MM.1S (cell line): ENCODE measurements around the gene BMP10.

Source experiments
- DNase-seq: peaks from one replicate; pipeline ENCODE4 v3.0.0-alpha.2; 2015
- H2AFZ ChIP-seq: fragments of 300-600 bp; sonication (generic); 2 replicates; pipeline ENCODE4 v1.6.0; 2016; ENCODE audit warnings: antibody characterized with exemption, low read length
- H3F3A ChIP-seq: fragments of 300-600 bp; sonication (generic); 2 replicates; pipeline ENCODE4 v1.6.1; 2016; ENCODE audit warnings: mild to moderate bottlenecking, antibody characterized with exemption, low read length, moderate library complexity, mixed read lengths; ENCODE audit not compliant: insufficient read depth
- H3K27ac ChIP-seq: fragments of 300-600 bp; sonication (generic); 2 replicates; pipeline ENCODE4 v1.5.1; 2016; ENCODE audit warnings: mild to moderate bottlenecking, low read length
- H3K27me3 ChIP-seq: fragments of 300-600 bp; sonication (generic); replicated peaks from 2 replicates; pipeline ENCODE4 v1.6.0; 2016; ENCODE audit warnings: low read length; ENCODE audit not compliant: insufficient read depth
- H3K36me3 ChIP-seq: fragments of 300-600 bp; sonication (generic); replicated peaks from 2 replicates; pipeline ENCODE4 v1.6.1; 2016; ENCODE audit warnings: mild to moderate bottlenecking, low read length, mixed read lengths; ENCODE audit not compliant: insufficient read depth
- H3K4me1 ChIP-seq: fragments of 300-600 bp; sonication (generic); 2 replicates; pipeline ENCODE4 v1.6.1; 2016; ENCODE audit warnings: low read length, mixed read lengths
- H3K4me2 ChIP-seq: fragments of 300-600 bp; sonication (generic); 2 replicates; pipeline ENCODE4 v1.6.0; 2016; ENCODE audit warnings: low read depth, low read length
- H3K4me3 ChIP-seq: fragments of 300-600 bp; sonication (generic); 2 replicates; pipeline ENCODE4 v1.5.1; 2016; ENCODE audit warnings: low read length, mixed read lengths
- H3K79me2 ChIP-seq: fragments of 300-600 bp; sonication (generic); 2 replicates; pipeline ENCODE4 v1.6.1; 2016; ENCODE audit warnings: mixed run types, low read length, mixed read lengths
- H3K9ac ChIP-seq: fragments of 300-600 bp; sonication (generic); 2 replicates; pipeline ENCODE4 v1.6.1; 2016; ENCODE audit warnings: low read length, mixed read lengths
- H3K9me2 ChIP-seq: fragments of 300-600 bp; sonication (generic); replicated peaks from 2 replicates; pipeline ENCODE4 v1.6.1; 2016; ENCODE audit warnings: mild to moderate bottlenecking, low read length, mixed read lengths; ENCODE audit not compliant: insufficient read depth
- H3K9me3 ChIP-seq: fragments of 300-600 bp; sonication (generic); replicated peaks from 2 replicates; pipeline ENCODE4 v1.6.1; 2016; ENCODE audit warnings: mild to moderate bottlenecking, low read length, mixed read lengths; ENCODE audit not compliant: insufficient read depth
- H4K20me1 ChIP-seq: fragments of 300-600 bp; sonication (generic); 2 replicates; pipeline ENCODE4 v1.6.1; 2016; ENCODE audit warnings: mild to moderate bottlenecking, low read length, moderate library complexity, mixed read lengths; ENCODE audit not compliant: insufficient read depth
- EZH2 ChIP-seq: fragments of 300-600 bp; sonication (generic); optimal IDR thresholded peaks from 2 replicates; pipeline ENCODE3; 2017; ENCODE audit warnings: low read depth, mild to moderate bottlenecking, antibody characterized with exemption, low read length, mixed read lengths
- EZH2phosphoT487 ChIP-seq: fragments of 300-600 bp; sonication (generic); IDR thresholded peaks from 2 replicates; pipeline ENCODE4 v1.6.1; 2018; ENCODE audit warnings: antibody characterized with exemption, low read length
- TF ChIP-seq, protein P1 (sequence below): fragments of 300-600 bp; sonication (generic); IDR thresholded peaks from 2 replicates; pipeline ENCODE4 v1.5.1; 2016; ENCODE audit warnings: antibody characterized with exemption, low read length, mixed read lengths

Gene BMP10

DNA sequence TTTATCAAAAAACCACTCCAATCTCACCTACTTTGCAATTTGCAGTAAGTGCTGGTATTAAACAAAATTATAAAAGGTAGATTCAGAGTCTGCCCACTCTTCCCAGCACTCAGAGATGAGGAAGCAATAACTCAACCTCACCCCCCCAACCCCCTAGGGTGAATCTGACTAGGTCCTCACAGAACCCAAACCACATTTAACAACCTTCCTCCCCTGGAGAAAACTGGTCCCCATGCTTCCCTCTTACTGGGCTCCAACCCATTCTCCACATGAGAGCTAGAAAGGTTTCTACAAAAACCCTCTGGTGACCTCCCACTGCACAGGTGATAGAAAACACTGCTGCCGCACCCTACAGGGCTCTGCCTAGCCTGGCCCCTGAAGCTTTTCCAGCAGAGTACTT lies 40.5 kb upstream of the BMP10 start:
- H3K9ac ChIP-seq, result no peak overlapping the region
- no peaks in the 10 kb centered on the region for H3K27me3 ChIP-seq
- H3K4me2 ChIP-seq, result no peak overlapping the region
- DNase-seq, result no peak
- no peak overlapping the region for H2AFZ ChIP-seq
- no peak overlapping the region for H3K4me3 ChIP-seq
- TF ChIP-seq EZH2, result no peak
- TF ChIP-seq, protein P1, sequence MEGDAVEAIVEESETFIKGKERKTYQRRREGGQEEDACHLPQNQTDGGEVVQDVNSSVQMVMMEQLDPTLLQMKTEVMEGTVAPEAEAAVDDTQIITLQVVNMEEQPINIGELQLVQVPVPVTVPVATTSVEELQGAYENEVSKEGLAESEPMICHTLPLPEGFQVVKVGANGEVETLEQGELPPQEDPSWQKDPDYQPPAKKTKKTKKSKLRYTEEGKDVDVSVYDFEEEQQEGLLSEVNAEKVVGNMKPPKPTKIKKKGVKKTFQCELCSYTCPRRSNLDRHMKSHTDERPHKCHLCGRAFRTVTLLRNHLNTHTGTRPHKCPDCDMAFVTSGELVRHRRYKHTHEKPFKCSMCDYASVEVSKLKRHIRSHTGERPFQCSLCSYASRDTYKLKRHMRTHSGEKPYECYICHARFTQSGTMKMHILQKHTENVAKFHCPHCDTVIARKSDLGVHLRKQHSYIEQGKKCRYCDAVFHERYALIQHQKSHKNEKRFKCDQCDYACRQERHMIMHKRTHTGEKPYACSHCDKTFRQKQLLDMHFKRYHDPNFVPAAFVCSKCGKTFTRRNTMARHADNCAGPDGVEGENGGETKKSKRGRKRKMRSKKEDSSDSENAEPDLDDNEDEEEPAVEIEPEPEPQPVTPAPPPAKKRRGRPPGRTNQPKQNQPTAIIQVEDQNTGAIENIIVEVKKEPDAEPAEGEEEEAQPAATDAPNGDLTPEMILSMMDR, result no peak
- TF ChIP-seq EZH2phosphoT487, result no peak
- H3F3A ChIP-seq, result peaks cover 18% of the 10 kb centered on the region
- H4K20me1 ChIP-seq, result no peaks in the 10 kb centered on the region
- H3K4me1 ChIP-seq, result peaks cover 41% of the 10 kb centered on the region
- no peak overlapping the region for H3K27ac ChIP-seq
- no peaks in the 10 kb centered on the region for H3K9me3 ChIP-seq
- H3K9me2 ChIP-seq, result no peaks in the 10 kb centered on the region
- H3K79me2 ChIP-seq, result no peaks in the 10 kb centered on the region
- H3K36me3 ChIP-seq, result no peaks in the 10 kb centered on the region

DNA sequence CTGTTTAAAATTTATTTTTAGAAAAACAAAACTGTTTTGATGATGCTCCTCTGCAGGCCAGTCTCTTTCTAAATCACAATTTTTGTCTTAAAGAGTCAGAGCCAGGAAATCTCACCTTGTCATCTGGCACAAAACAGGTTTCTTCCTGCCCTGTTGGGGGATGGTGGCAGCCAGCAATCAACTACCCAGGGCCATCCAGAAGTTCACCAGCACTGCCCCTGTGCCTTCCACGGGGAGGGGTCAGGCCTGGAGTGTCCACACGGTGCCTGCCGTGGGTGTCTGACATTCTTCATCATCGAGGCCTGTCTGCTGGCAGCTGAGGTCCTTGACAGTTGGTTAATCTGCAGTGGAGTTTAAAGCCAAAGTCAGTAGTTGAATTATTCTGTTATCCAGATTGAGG lies 40.0 kb upstream of the BMP10 start:
- Histone ChIP-seq H2AFZ (no peak overlapping the region), H3K79me2 (no peaks in the 10 kb centered on the region), H3K9me3 (no peaks in the 10 kb centered on the region), H3F3A (peaks cover 18% of the 10 kb centered on the region), H3K9ac (no peak overlapping the region), H3K27ac (no peak overlapping the region), H3K27me3 (no peaks in the 10 kb centered on the region), H4K20me1 (no peaks in the 10 kb centered on the region), H3K36me3 (no peaks in the 10 kb centered on the region), H3K4me3 (no peak overlapping the region), H3K9me2 (no peaks in the 10 kb centered on the region), H3K4me1 (peaks cover 43% of the 10 kb centered on the region), H3K4me2 (no peak overlapping the region)
- no peak for DNase-seq
- TF ChIP-seq, protein P1, result no peak
- TF ChIP-seq EZH2phosphoT487, result no peak

DNA sequence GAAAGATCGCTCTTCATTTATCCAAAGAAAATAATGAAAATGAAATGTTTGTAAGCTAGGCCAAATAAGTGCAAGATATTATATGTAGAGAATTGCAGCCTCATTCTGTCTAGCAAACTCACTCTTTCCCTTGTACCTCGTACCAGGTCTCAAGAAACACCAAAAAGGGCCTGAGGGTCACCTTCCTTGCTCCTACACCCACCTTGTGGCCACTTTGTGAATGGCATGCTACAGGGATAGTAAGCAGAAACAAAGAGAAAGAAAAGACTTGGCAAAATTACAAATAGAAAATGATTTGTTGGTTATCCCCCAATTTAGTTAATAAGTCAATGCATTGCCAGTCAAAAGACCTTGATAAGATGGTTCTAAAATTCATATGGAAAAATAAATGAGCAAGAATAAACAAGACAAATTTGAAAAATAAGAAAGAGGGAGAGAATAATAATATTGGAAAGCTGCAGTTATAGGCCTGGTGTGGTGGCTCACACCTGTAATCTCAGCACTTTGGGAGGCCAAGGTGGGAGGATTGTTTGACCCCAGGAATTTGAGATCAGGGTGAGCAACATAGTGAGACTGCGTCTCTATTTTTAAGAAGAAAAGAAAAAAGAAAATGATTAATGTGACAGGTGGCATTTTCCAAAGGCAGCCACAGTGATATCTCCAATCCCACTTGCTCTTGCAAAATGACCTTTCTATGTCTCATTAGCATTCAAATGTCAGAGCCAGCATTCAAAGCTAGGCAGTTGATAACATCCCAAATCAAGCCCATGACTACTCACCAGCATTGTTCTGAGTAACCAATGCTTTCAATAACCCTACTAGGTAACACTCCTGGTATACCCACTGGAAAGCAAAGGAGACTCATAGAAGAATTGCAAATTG lies 38.8 kb upstream of the BMP10 start:
- peak; percentile 86 for DNase-seq
- peak overlapping the region; percentile 2; the same call in 1 of the 2 replicates for H3K4me2 ChIP-seq
- H3K36me3 ChIP-seq, result no peaks in the 10 kb centered on the region
- H2AFZ ChIP-seq, result no peak overlapping the region
- H3K9ac ChIP-seq, result no peak overlapping the region
- H3K27me3 ChIP-seq, result no peaks in the 10 kb centered on the region
- no peaks in the 10 kb centered on the region for H4K20me1 ChIP-seq
- H3K79me2 ChIP-seq, result no peaks in the 10 kb centered on the region
- TF ChIP-seq EZH2 (no peak), EZH2phosphoT487 (no peak)
- TF ChIP-seq, protein P1, result peak; percentile 93
- no peak overlapping the region for H3K4me3 ChIP-seq
- no peak overlapping the region for H3K27ac ChIP-seq
- no peaks in the 10 kb centered on the region for H3K9me2 ChIP-seq
- peaks cover 18% of the 10 kb centered on the region for H3F3A ChIP-seq
- peaks cover 43% of the 10 kb centered on the region for H3K4me1 ChIP-seq
- H3K9me3 ChIP-seq, result no peaks in the 10 kb centered on the region
